Sciatic nerve (tissue), 2 donors: ENCODE results near the gene C2CD4C. TPM values are rescaled to one million over a fixed set of nuclear protein-coding genes. Genes with fewer than 3 reads are reported as not detected.
A peak's percentile ranks its signal among the peaks of the same experiment; 100 is the strongest.

ENCODE experiments used
- ATAC-seq: fragments of 200-7000 bp; cut with Tn5 transposase; one replicate; pipeline ENCODE4 v1.9.1; 2020; ENCODE audit warnings: mild to moderate bottlenecking, moderate library complexity
- DNase-seq: peaks from one replicate; pipeline ENCODE4 v3.0.0-alpha.2; 2020; ENCODE audit warnings: low spot score
- intact Hi-C: fragments of 100-400 bp; cut with DNase I; formaldehyde crosslinking; loops from one replicate; pipeline ENCODE4 v1.14.2; 2022
- total RNA-seq: library from RNA; stranded (reverse); fragmentation: NEBNext Ultra II Directional; extraction: Animal tissue kit (Norgen Biotek cat#: 25700); gene quantifications from one replicate; pipeline ENCODE4 v1.2.1, GENCODE V29; 2021
- donor health status: DM: no; HTN: no; CAD: no.
- donor health status: DM: no; HTN: no; CAD: no.

C2CD4C gene
- total RNA-seq, 1 donor from 2014 or later: 2.8 TPM

- DNase-seq: no peak
- ATAC-seq: no peak
- intact Hi-C loops: no loop called here
Measured at GRCh38 chr19:375395-376110, 33.4 kb downstream of the C2CD4C start.

- intact Hi-C loops: no loop called here
- DNase-seq (no peak), ATAC-seq (no peak)
Measured at GRCh38 chr19:374886-375235, 34.1 kb downstream of the C2CD4C start.

- DNase-seq: no peak
- intact Hi-C loops: no loop called here
- ATAC-seq: no peak
Measured at GRCh38 chr19:374183-374885, 34.6 kb downstream of the C2CD4C start.

- ATAC-seq (no peak), DNase-seq (no peak)
- intact Hi-C loops: no loop called here
Measured at GRCh38 chr19:373391-374182, 35.4 kb downstream of the C2CD4C start.

GRCh38 chr19:372306-372890 is 36.5 kb downstream of the C2CD4C start:
- no peak for DNase-seq
- intact Hi-C loops: no loop called here
- ATAC-seq: peak; percentile 63

- intact Hi-C loops: no loop called here
Measured at GRCh38 chr19:371501-372168, 37.3 kb downstream of the C2CD4C start.

GRCh38 chr19:370641-371330 is 38.2 kb downstream of the C2CD4C start:
- intact Hi-C loops: no loop called here
- DNase-seq: peak; percentile 49
- ATAC-seq: no peak

More at GRCh38 chr19:371501-372168, 37.3 kb downstream of the C2CD4C start:
- DNase-seq (peak; percentile 28), ATAC-seq (no peak)

- ATAC-seq (no peak), DNase-seq (peak; percentile 28)
- intact Hi-C loops: no loop called here
Measured at GRCh38 chr19:369876-370275, 39.1 kb downstream of the C2CD4C start.

- peak; percentile 30 for DNase-seq
Measured at GRCh38 chr19:369256-369655, 39.7 kb downstream of the C2CD4C start.

GRCh38 chr19:368630-369024 is 40.3 kb downstream of the C2CD4C start:
- DNase-seq (peak; percentile 21), ATAC-seq (no peak)
- intact Hi-C loops: no loop called here

More at GRCh38 chr19:369256-369655, 39.7 kb downstream of the C2CD4C start:
- no peak for ATAC-seq
- intact Hi-C loops: no loop called here

- ATAC-seq (no peak), DNase-seq (peak; percentile 19)
- intact Hi-C loops: no loop called here
Measured at GRCh38 chr19:367963-368629, 40.9 kb downstream of the C2CD4C start.

GRCh38 chr19:367561-367960 is 41.4 kb downstream of the C2CD4C start:
- intact Hi-C loops: no loop called here
- DNase-seq (peak; percentile 19), ATAC-seq (no peak)

GRCh38 chr19:366951-367350 is 42.0 kb downstream of the C2CD4C start:
- intact Hi-C loops: no loop called here
- no peak for ATAC-seq
- DNase-seq: peak; percentile 42

GRCh38 chr19:366205-366783 is 42.7 kb downstream of the C2CD4C start:
- intact Hi-C loops: no loop called here
- ATAC-seq: no peak
- DNase-seq: no peak

GRCh38 chr19:364496-365287 is 44.3 kb downstream of the C2CD4C start:
- DNase-seq (peak; percentile 30), ATAC-seq (no peak)

GRCh38 chr19:362683-363082 is 46.3 kb downstream of the C2CD4C start:
- ATAC-seq (no peak), DNase-seq (peak; percentile 37)
- intact Hi-C loops: loop anchor here (5.0 kb wide), 1 partner anchor 65 kb away; no protein-coding TSS in a partner anchor

More at GRCh38 chr19:364496-365287, 44.3 kb downstream of the C2CD4C start:
- intact Hi-C loops: loop anchor here (5.0 kb wide), 1 partner anchor 67 kb away; no protein-coding TSS in a partner anchor
